Mononuclear cell (primary cell): ENCODE data around the gene POC1B. TPM values are rescaled to one million over a fixed set of nuclear protein-coding genes. Genes with fewer than 3 reads are reported as not detected.

Experiments
- H3K27me3 ChIP-seq: 2 replicates; pipeline ENCODE4 v1.6.0; 2011; ENCODE audit warnings: low read length, control low read depth; ENCODE audit not compliant: insufficient read depth
- H3K4me1 ChIP-seq: 2 replicates; pipeline ENCODE4 v1.5.1; 2011; ENCODE audit warnings: mild to moderate bottlenecking, low read length, control low read depth; ENCODE audit not compliant: insufficient read depth
- H3K4me3 ChIP-seq: 2 replicates; pipeline ENCODE4 v1.5.1; 2011; ENCODE audit warnings: mild to moderate bottlenecking, low read length, moderate library complexity
- H3K9me3 ChIP-seq: 2 replicates; pipeline ENCODE4 v1.5.1; 2011; ENCODE audit warnings: low read depth, mild to moderate bottlenecking, control low read depth, low read length
- total RNA-seq: library from RNA; depleted of rRNA; stranded (reverse); fragments of >200 nt; gene quantifications from one replicate; pipeline ENCODE4 v1.2.3, GENCODE V29; 2012

Gene POC1B
- total RNA-seq, 1 donor: 49.1 TPM

GRCh38 chr12:89523393-89523792, 2.5 kb downstream of the POC1B start:
- Histone ChIP-seq H3K4me3 (no peak overlapping the region), H3K4me1 (peaks cover 42% of the 10 kb centered on the region), H3K9me3 (no peaks in the 10 kb centered on the region), H3K27me3 (no peaks in the 10 kb centered on the region)

GRCh38 chr12:89521364-89522223, 4.3 kb downstream of the POC1B start:
- Histone ChIP-seq H3K9me3 (no peaks in the 10 kb centered on the region), H3K4me3 (no peak overlapping the region), H3K4me1 (peaks cover 38% of the 10 kb centered on the region), H3K27me3 (no peaks in the 10 kb centered on the region)

DNA sequence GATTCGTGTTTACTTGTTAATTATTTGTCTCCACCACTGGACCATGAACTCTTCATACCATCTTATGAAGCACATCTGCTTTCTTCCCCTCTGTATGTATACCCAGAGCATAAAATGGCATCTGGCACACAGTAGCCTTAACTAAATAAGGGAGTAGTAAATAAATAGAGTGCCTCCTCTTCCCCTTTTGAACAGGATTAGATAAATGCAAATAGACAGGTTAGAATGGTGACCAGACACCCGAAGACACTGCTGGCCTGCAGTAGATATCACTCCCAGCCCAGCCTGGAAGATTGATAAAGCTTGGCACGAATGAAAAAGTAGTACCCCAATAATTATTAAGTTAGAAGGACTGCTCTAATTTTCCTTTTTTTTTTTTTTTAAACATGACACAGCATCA, 8.1 kb downstream of the POC1B start:
- Histone ChIP-seq H3K9me3 (no peaks in the 10 kb centered on the region), H3K4me1 (peaks cover 34% of the 10 kb centered on the region), H3K4me3 (no peak overlapping the region), H3K27me3 (no peaks in the 10 kb centered on the region)

GRCh38 chr12:89516633-89517032, 9.2 kb downstream of the POC1B start:
- no peaks in the 10 kb centered on the region for H3K27me3 ChIP-seq
- no peak overlapping the region for H3K4me3 ChIP-seq
- H3K4me1 ChIP-seq: peaks cover 26% of the 10 kb centered on the region
- H3K9me3 ChIP-seq: no peaks in the 10 kb centered on the region

- H3K4me1 ChIP-seq: peaks cover 18% of the 10 kb centered on the region
- H3K4me3 ChIP-seq: no peak overlapping the region
- no peaks in the 10 kb centered on the region for H3K9me3 ChIP-seq
- H3K27me3 ChIP-seq: no peaks in the 10 kb centered on the region
Measured at GRCh38 chr12:89514751-89515150, 11.1 kb downstream of the POC1B start.

DNA sequence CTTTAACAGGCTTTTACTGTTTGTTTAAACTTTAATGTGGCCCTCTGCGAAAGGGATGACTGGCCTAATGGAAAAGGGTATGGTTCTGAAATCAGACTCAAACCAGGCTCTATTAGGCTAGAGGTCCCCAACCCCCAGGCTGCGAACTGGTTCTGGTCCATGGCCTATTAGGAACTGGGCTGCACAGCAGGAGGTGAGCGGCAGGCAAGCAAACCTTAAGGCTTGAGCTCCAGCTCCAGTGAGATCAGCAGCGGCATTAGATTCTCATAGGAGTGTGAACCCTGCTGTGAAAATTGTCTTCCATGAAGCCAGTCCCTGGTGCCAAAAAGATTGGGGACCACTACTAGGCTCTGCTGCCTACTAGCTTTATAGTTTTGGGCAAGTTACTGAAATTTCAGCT, 12.3 kb downstream of the POC1B start:
- H3K27me3 ChIP-seq: no peaks in the 10 kb centered on the region
- H3K4me1 ChIP-seq: peaks cover 18% of the 10 kb centered on the region
- H3K4me3 ChIP-seq: no peak overlapping the region
- H3K9me3 ChIP-seq: no peaks in the 10 kb centered on the region

- Histone ChIP-seq H3K4me3 (no peak overlapping the region), H3K9me3 (no peaks in the 10 kb centered on the region), H3K4me1 (no peaks in the 10 kb centered on the region), H3K27me3 (no peaks in the 10 kb centered on the region)
Measured at GRCh38 chr12:89507015-89507824, 18.6 kb downstream of the POC1B start.

GRCh38 chr12:89506050-89506449, 19.8 kb downstream of the POC1B start:
- Histone ChIP-seq H3K27me3 (no peaks in the 10 kb centered on the region), H3K4me3 (no peak overlapping the region), H3K9me3 (no peaks in the 10 kb centered on the region), H3K4me1 (no peaks in the 10 kb centered on the region)

DNA sequence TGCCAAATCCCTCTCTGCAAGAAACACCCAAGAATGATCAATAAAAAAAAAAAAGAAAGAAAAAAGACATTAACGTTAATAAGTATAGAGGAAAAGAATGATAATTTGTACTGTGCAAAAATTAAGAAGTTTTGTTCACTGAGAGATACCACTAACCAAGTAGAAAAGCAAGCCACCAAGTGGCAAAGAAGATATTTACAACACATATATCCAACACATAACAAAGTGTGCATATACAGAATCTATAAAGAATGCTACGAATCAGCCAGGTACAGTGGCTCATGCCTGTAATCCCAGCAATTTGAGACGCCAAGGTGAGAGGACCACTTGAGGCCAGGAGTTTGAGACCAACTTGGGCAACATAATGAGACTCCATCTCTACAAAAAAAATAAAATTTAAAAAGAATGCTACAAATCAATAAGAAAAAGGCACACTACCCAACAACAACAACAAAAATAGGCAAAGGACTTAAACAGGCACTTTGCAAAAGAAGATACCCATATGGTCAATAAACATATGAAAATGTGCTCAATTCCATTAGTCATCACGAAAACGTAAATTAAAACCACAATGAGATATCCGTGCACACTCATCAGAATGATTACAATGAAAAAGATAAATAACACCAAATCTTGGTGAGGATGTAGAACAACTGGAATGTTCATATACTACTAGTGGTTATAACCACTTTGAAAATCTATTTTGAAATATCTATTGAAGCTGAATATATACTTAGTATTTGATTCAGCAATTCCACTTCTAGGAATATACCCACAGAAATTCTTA, 21.1 kb downstream of the POC1B start:
- H3K27me3 ChIP-seq: no peaks in the 10 kb centered on the region
- no peaks in the 10 kb centered on the region for H3K9me3 ChIP-seq
- no peak overlapping the region for H3K4me3 ChIP-seq
- H3K4me1 ChIP-seq: no peaks in the 10 kb centered on the region

DNA sequence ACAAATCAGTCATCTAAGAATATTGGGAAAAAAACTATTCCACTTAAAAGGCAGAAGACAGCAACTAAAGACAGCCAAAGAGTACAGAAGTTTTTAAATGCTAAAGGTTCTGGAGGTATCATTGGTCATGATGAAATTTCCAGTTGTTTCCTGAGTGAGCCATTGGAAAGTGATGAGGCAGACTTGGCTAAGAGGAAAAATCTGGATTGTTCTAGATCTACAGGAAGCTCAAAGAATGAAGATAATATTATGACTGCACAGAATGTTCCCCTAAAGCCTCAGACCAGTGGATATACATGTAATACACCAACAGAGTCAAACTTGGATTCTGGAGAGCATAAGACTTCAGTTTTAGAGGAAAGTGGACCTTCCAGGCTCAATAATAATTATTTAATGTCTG, 24.1 kb downstream of the POC1B start:
- H3K4me3 ChIP-seq: no peak overlapping the region
- H3K4me1 ChIP-seq: no peaks in the 10 kb centered on the region
- H3K27me3 ChIP-seq: no peaks in the 10 kb centered on the region
- H3K9me3 ChIP-seq: no peaks in the 10 kb centered on the region

DNA sequence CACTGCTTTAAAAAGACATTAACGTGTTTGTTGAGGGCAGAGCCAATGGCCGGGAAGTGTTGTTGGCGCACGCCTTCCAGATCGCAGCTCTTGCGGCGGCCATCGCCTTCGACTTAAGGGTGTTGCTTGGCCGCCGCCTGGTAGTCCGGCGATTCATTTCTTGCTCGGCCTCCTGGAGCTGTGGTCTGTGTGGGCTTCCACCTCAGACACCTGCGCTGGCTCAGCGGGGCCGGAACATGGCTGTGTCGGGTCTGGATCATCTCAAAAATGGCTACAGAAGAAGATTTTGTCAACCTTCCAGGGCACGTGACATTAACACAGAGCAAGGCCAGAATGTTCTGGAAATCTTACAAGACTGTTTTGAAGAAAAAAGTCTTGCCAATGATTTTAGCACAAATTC, 26.0 kb downstream of the POC1B start:
- Histone ChIP-seq H3K4me3 (no peak overlapping the region), H3K9me3 (no peaks in the 10 kb centered on the region), H3K27me3 (no peaks in the 10 kb centered on the region), H3K4me1 (no peaks in the 10 kb centered on the region)

- Histone ChIP-seq H3K9me3 (no peaks in the 10 kb centered on the region), H3K4me3 (no peak overlapping the region), H3K27me3 (no peaks in the 10 kb centered on the region), H3K4me1 (peaks cover 8% of the 10 kb centered on the region)
Measured at GRCh38 chr12:89497467-89497866, 28.4 kb downstream of the POC1B start.

GRCh38 chr12:89497005-89497404, 28.8 kb downstream of the POC1B start:
- Histone ChIP-seq H3K9me3 (no peaks in the 10 kb centered on the region), H3K27me3 (no peaks in the 10 kb centered on the region), H3K4me1 (peaks cover 8% of the 10 kb centered on the region), H3K4me3 (no peak overlapping the region)

GRCh38 chr12:89494411-89495231, 31.2 kb downstream of the POC1B start:
- no peaks in the 10 kb centered on the region for H3K9me3 ChIP-seq
- no peaks in the 10 kb centered on the region for H3K27me3 ChIP-seq
- H3K4me1 ChIP-seq: peaks cover 8% of the 10 kb centered on the region
- H3K4me3 ChIP-seq: no peak overlapping the region
